ENCODE measurements around the gene HASPIN.

DNA sequence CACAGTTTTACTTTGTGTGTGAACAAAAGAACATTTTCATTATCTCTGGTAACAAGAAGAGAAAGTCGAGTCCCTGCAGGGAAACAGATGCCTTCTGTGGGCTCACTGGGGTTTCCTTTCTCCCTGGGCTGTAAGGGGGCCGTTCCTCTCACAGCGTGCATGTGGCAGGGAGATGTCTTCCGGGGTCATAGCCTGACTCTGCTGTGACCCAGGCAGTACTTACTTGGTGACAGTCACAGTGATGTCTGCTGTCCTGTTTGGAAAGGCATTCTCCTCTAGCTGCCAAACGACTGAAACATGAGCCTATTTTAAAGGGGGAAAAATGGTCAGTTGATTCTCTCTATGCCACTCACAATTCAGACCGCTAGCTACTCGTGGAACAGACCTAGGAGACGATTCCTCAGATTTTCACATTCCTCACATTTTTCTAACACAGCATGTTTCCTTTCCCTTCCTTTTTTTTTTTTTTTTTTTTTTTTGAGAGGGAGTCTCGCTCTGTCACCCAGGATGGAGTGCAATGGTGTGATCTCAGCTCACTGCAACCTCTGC lies 7.3 kb downstream of the HASPIN start:
- TF ChIP-seq ARNT (IDR thresholded peaks at IDR 0.05) (no peak), HDAC6 (IDR thresholded peaks at IDR 0.05; ENCODE audit: low read depth, low read length) (no peak)
- TF ChIP-seq, protein P1, sequence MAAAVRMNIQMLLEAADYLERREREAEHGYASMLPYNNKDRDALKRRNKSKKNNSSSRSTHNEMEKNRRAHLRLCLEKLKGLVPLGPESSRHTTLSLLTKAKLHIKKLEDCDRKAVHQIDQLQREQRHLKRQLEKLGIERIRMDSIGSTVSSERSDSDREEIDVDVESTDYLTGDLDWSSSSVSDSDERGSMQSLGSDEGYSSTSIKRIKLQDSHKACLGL (CRISPR knock-in tag; IDR thresholded peaks at IDR 0.05): no peak
- TF ChIP-seq, protein P2, sequence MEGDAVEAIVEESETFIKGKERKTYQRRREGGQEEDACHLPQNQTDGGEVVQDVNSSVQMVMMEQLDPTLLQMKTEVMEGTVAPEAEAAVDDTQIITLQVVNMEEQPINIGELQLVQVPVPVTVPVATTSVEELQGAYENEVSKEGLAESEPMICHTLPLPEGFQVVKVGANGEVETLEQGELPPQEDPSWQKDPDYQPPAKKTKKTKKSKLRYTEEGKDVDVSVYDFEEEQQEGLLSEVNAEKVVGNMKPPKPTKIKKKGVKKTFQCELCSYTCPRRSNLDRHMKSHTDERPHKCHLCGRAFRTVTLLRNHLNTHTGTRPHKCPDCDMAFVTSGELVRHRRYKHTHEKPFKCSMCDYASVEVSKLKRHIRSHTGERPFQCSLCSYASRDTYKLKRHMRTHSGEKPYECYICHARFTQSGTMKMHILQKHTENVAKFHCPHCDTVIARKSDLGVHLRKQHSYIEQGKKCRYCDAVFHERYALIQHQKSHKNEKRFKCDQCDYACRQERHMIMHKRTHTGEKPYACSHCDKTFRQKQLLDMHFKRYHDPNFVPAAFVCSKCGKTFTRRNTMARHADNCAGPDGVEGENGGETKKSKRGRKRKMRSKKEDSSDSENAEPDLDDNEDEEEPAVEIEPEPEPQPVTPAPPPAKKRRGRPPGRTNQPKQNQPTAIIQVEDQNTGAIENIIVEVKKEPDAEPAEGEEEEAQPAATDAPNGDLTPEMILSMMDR (CRISPR knock-in tag; IDR thresholded peaks at IDR 0.05): no peak

Data from HepG2 (cell line).